ENCODE data around the gene STMN3.
"Not testable (repeated sequence)": the region's sequence is repeated elsewhere in the genome, so short reads cannot be mapped to it uniquely, and the experiment has no call there.

The STMN3 gene

DNA sequence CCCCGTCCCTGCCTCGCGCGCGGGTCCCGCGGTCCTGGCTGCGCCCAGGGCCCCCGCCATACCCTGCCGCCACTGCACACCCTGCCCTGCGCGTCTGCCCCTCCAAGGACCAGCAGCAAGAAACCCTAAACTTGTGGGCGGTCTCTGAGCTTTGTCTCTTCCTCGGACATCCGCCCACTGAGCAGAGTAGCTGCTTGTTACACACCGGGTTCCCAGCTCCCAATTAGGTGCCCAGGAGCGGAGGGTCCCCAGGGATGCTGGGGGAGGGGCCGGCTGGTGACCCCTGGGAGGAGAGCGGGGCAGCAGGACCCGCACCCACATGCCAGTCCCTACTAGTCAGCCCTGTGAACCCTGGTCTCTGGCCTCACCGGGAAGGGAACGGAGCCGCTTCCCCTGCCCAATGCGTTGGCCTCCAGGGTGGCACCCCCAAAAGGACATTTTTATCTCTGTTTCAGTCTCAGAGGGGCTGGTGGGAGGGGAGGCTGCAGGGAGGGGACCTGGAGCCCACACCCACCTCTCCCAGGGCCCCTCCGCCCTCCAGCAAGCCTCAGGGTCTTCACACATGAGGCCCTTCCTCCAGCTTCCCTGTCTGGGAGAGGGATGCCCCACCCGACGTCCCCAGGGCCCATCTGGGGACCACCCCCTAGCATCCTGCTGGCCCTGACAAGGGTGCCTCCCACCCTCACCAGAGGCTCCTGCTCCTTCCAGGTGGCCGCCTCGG is 10.5 kb downstream of the STMN3 start:
- no peak for DNase-seq (ENCODE audit: low read depth)
- H3K4me3 ChIP-seq (ENCODE audit: low read length), result no peak overlapping the region
- no peak for TF ChIP-seq CTCF (conservative IDR thresholded peaks at IDR 0.05; ENCODE audit: low read length)

GRCh38 chr20:63641792-63642523 is 11.3 kb downstream of the STMN3 start:
- peak; percentile 68 for DNase-seq (ENCODE audit: low read depth)
- TF ChIP-seq CTCF (conservative IDR thresholded peaks at IDR 0.05; ENCODE audit: low read length), result peak; percentile 28
- peak overlapping the region; percentile 58 for H3K4me3 ChIP-seq (ENCODE audit: low read length)

- DNase-seq (ENCODE audit: low read depth), result no peak
Observed at GRCh38 chr20:63641146-63641791, 12.0 kb downstream of the STMN3 start.

DNA sequence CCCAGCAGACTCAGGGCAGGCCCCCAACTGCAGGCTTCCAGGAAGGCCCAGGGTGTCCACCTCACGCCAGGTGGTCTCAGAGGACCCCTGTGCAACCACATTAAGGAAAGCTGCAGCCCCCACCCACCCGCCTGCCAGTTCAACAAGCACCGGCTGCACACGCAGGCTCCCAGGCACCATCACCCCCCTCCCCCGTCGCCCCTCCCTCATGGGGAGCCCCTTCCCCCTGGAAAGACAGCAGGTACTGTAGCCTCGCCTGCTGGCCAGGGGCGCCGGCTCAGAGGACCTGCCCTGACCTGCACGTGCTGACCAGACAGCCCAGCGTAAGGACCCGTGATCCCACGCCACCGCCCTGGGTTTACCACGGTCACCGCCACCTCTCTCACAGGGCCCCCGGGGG is 12.5 kb downstream of the STMN3 start:
- not testable (repeated sequence) for H3K4me3 ChIP-seq (ENCODE audit: low read length); DNase-seq (ENCODE audit: low read depth)

More at GRCh38 chr20:63641146-63641791, 12.0 kb downstream of the STMN3 start:
- H3K4me3 ChIP-seq (ENCODE audit: low read length), result peak overlapping the region; percentile 36
- no peak for TF ChIP-seq CTCF (conservative IDR thresholded peaks at IDR 0.05; ENCODE audit: low read length)

- TF ChIP-seq CTCF (conservative IDR thresholded peaks at IDR 0.05; ENCODE audit: low read length), result no peak
- DNase-seq (ENCODE audit: low read depth), result no peak
- H3K4me3 ChIP-seq (ENCODE audit: low read length), result no peak overlapping the region
Observed at GRCh38 chr20:63640086-63640485, 13.1 kb downstream of the STMN3 start.

DNA sequence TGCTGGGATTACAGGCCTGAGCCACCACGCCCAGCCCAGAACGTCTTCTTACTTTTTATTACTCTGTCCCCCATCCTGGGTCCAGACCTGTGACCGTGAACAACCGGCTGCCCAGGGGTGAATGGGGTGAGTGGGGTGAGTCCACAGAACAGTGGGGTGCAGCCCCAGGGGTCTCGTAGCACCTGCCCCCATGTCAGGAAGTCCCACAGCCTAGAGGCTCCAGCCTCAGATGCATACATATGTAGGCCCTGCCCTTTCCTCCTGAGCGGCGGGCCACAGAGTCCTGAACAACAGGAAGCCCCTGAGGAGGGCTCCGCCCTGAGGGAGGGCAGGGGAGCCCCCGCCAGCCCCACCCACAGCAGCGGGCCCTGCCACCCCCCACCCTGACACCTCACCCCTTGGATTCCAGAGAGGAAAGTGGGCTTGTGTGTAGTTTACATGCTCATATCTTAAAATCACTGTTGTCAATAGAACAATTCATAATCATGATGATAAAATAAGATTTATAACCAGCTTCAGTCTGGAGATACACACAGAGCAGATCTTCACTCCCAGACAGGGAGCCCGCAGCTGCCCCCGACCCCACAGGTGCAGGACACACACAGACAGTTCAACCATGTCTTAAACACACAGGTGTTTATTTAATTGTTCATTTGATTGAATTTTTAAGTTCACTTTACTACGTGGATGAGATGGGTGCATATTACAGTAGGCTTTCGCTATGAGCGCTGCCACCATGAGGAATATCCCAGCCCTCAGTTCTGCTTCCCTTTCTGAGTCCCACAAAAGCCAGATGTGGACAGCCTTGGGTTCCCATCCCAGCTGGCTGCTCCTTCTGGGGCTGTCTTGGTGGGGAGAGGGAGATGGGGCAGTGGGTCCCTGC is 13.9 kb downstream of the STMN3 start:
- no peak overlapping the region for H3K4me3 ChIP-seq (ENCODE audit: low read length)
- DNase-seq (ENCODE audit: low read depth), result no peak
- TF ChIP-seq CTCF (conservative IDR thresholded peaks at IDR 0.05; ENCODE audit: low read length), result no peak

All from AG10803 (cell line).